Measurements from ENCODE around the gene RIOK1.
"Not testable (repeated sequence)": the region's sequence is repeated elsewhere in the genome, so short reads cannot be mapped to it uniquely, and the experiment has no call there.

Gene RIOK1

GRCh38 chr6:7389451-7390225 lies at the start of gene RIOK1, which contains the start of gene CAGE1:
Gene RIOK1 (plus strand): TSS chr6:7389808. CDS start chr6:7390003, 195 bp downstream.
Gene CAGE1 (minus strand): TSS chr6:7389742. CDS start chr6:7387173, 2,569 bp downstream.
- H3K27me3 ChIP-seq (ENCODE audit: insufficient read depth, low read length): no peaks in the 10 kb centered on the region
- peak within 1 kb of the TSS; percentile 90 for H2AFZ ChIP-seq (ENCODE audit: low read depth, low read length)
- H3K36me3 ChIP-seq (ENCODE audit: insufficient read depth, low read length): peaks cover 9% of the 10 kb centered on the region
- H3K4me1 ChIP-seq (ENCODE audit: insufficient read depth, low read length): peaks cover 16% of the 10 kb centered on the region
- H3K9me3 ChIP-seq (ENCODE audit: low read length): no peaks in the 10 kb centered on the region
- peak within 1 kb of the TSS; percentile 74 for H3K4me3 ChIP-seq (ENCODE audit: low read length)

- Histone ChIP-seq H3K27me3 (ENCODE audit: insufficient read depth, low read length) (no peaks in the 10 kb centered on the region), H3K4me1 (ENCODE audit: insufficient read depth, low read length) (no peaks in the 10 kb centered on the region)
These were observed 48.3 kb upstream of the RIOK1 start for GRCh38 chr6:7341271-7341670.

GRCh38 chr6:7341989-7342742 lies 47.4 kb upstream of the RIOK1 start:
- no peaks in the 10 kb centered on the region for H3K4me1 ChIP-seq (ENCODE audit: insufficient read depth, low read length)
- no peaks in the 10 kb centered on the region for H3K36me3 ChIP-seq (ENCODE audit: insufficient read depth, low read length)
- H2AFZ ChIP-seq (ENCODE audit: low read depth, low read length): no peak overlapping the region
- no peak overlapping the region for H3K4me3 ChIP-seq (ENCODE audit: low read length)
- no peaks in the 10 kb centered on the region for H3K9me3 ChIP-seq (ENCODE audit: low read length)
- no peaks in the 10 kb centered on the region for H3K27me3 ChIP-seq (ENCODE audit: insufficient read depth, low read length)

More at GRCh38 chr6:7341271-7341670, 48.3 kb upstream of the RIOK1 start:
- no peak overlapping the region for H3K4me3 ChIP-seq (ENCODE audit: low read length)
- H2AFZ ChIP-seq (ENCODE audit: low read depth, low read length): no peak overlapping the region
- no peaks in the 10 kb centered on the region for H3K36me3 ChIP-seq (ENCODE audit: insufficient read depth, low read length)
- no peaks in the 10 kb centered on the region for H3K9me3 ChIP-seq (ENCODE audit: low read length)

- Histone ChIP-seq H3K4me3 (ENCODE audit: low read length) (no peak overlapping the region), H3K4me1 (ENCODE audit: insufficient read depth, low read length) (no peaks in the 10 kb centered on the region), H3K9me3 (ENCODE audit: low read length) (no peaks in the 10 kb centered on the region), H3K27me3 (ENCODE audit: insufficient read depth, low read length) (no peaks in the 10 kb centered on the region), H2AFZ (ENCODE audit: low read depth, low read length) (no peak overlapping the region), H3K36me3 (ENCODE audit: insufficient read depth, low read length) (no peaks in the 10 kb centered on the region)
These were observed 45.8 kb upstream of the RIOK1 start for GRCh38 chr6:7343546-7344475.

- H3K9me3 ChIP-seq (ENCODE audit: low read length); H3K27me3 ChIP-seq (ENCODE audit: insufficient read depth, low read length); H2AFZ ChIP-seq (ENCODE audit: low read depth, low read length); H3K4me1 ChIP-seq (ENCODE audit: insufficient read depth, low read length); H3K36me3 ChIP-seq (ENCODE audit: insufficient read depth, low read length); H3K4me3 ChIP-seq (ENCODE audit: low read length): not testable (repeated sequence)
These were observed 44.7 kb upstream of the RIOK1 start for GRCh38 chr6:7344773-7345450.

- not testable (repeated sequence) for H3K4me1 ChIP-seq (ENCODE audit: insufficient read depth, low read length); H3K36me3 ChIP-seq (ENCODE audit: insufficient read depth, low read length); H3K9me3 ChIP-seq (ENCODE audit: low read length); H3K27me3 ChIP-seq (ENCODE audit: insufficient read depth, low read length); H3K4me3 ChIP-seq (ENCODE audit: low read length); H2AFZ ChIP-seq (ENCODE audit: low read depth, low read length)
These were observed 42.0 kb upstream of the RIOK1 start for GRCh38 chr6:7347551-7347997.

GRCh38 chr6:7350591-7350990 lies 39.0 kb upstream of the RIOK1 start:
- H3K9me3 ChIP-seq (ENCODE audit: low read length); H2AFZ ChIP-seq (ENCODE audit: low read depth, low read length); H3K4me1 ChIP-seq (ENCODE audit: insufficient read depth, low read length); H3K27me3 ChIP-seq (ENCODE audit: insufficient read depth, low read length); H3K4me3 ChIP-seq (ENCODE audit: low read length); H3K36me3 ChIP-seq (ENCODE audit: insufficient read depth, low read length): not testable (repeated sequence)

- not testable (repeated sequence) for H3K36me3 ChIP-seq (ENCODE audit: insufficient read depth, low read length); H3K9me3 ChIP-seq (ENCODE audit: low read length); H3K4me3 ChIP-seq (ENCODE audit: low read length); H3K4me1 ChIP-seq (ENCODE audit: insufficient read depth, low read length); H3K27me3 ChIP-seq (ENCODE audit: insufficient read depth, low read length); H2AFZ ChIP-seq (ENCODE audit: low read depth, low read length)
These were observed 37.7 kb upstream of the RIOK1 start for GRCh38 chr6:7351916-7352315.

- no peak overlapping the region for H2AFZ ChIP-seq (ENCODE audit: low read depth, low read length)
- H3K4me1 ChIP-seq (ENCODE audit: insufficient read depth, low read length): no peaks in the 10 kb centered on the region
- H3K4me3 ChIP-seq (ENCODE audit: low read length): no peak overlapping the region
- H3K27me3 ChIP-seq (ENCODE audit: insufficient read depth, low read length): peaks cover 4% of the 10 kb centered on the region
- H3K36me3 ChIP-seq (ENCODE audit: insufficient read depth, low read length): no peaks in the 10 kb centered on the region
- no peaks in the 10 kb centered on the region for H3K9me3 ChIP-seq (ENCODE audit: low read length)
These were observed 22.2 kb upstream of the RIOK1 start for GRCh38 chr6:7367408-7367807.

- H3K4me3 ChIP-seq (ENCODE audit: low read length): no peak overlapping the region
- no peaks in the 10 kb centered on the region for H3K4me1 ChIP-seq (ENCODE audit: insufficient read depth, low read length)
- H3K9me3 ChIP-seq (ENCODE audit: low read length): no peaks in the 10 kb centered on the region
- no peaks in the 10 kb centered on the region for H3K36me3 ChIP-seq (ENCODE audit: insufficient read depth, low read length)
- peaks cover 7% of the 10 kb centered on the region for H3K27me3 ChIP-seq (ENCODE audit: insufficient read depth, low read length)
- H2AFZ ChIP-seq (ENCODE audit: low read depth, low read length): peak overlapping the region; percentile 77
These were observed 15.9 kb upstream of the RIOK1 start for GRCh38 chr6:7373739-7374138.

GRCh38 chr6:7377961-7378360 lies 11.6 kb upstream of the RIOK1 start:
- Histone ChIP-seq H2AFZ (ENCODE audit: low read depth, low read length) (no peak overlapping the region), H3K9me3 (ENCODE audit: low read length) (no peaks in the 10 kb centered on the region), H3K27me3 (ENCODE audit: insufficient read depth, low read length) (peaks cover 13% of the 10 kb centered on the region), H3K4me1 (ENCODE audit: insufficient read depth, low read length) (no peaks in the 10 kb centered on the region), H3K36me3 (ENCODE audit: insufficient read depth, low read length) (no peaks in the 10 kb centered on the region), H3K4me3 (ENCODE audit: low read length) (no peak overlapping the region)

- no peaks in the 10 kb centered on the region for H3K36me3 ChIP-seq (ENCODE audit: insufficient read depth, low read length)
- no peak overlapping the region for H2AFZ ChIP-seq (ENCODE audit: low read depth, low read length)
- H3K4me3 ChIP-seq (ENCODE audit: low read length): no peak overlapping the region
- H3K9me3 ChIP-seq (ENCODE audit: low read length): no peaks in the 10 kb centered on the region
- H3K4me1 ChIP-seq (ENCODE audit: insufficient read depth, low read length): no peaks in the 10 kb centered on the region
- H3K27me3 ChIP-seq (ENCODE audit: insufficient read depth, low read length): peaks cover 8% of the 10 kb centered on the region
These were observed 10.9 kb upstream of the RIOK1 start for GRCh38 chr6:7378740-7379139.
